Activated gamma-delta T cell (primary cell): ENCODE results near the gene ITM2C.

Source experiments
- DNase-seq: peaks from one replicate; lab custom pipeline; 2025; lab: John Stamatoyannopoulos, UW

ITM2C gene

DNA sequence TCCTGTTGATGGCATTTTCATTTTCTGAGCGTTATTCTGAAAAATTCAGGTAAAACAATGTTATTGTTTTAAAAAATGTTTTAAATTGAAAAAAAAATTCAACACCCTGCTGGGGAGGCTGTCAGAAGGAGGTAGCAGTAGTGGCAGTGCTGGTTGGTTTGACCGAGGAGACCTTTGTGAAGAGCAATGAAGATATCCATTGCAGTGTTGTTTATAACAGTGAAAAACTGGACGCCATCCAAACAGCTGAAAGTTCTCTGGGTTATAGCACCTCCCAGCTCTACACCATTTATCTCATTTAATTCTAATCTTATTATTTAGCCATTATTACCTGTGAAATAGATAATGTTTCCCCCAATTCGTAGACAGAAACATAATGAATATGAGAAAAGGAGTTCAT lies 12.6 kb upstream of the ITM2C start:
- DNase-seq, result no peak

DNA sequence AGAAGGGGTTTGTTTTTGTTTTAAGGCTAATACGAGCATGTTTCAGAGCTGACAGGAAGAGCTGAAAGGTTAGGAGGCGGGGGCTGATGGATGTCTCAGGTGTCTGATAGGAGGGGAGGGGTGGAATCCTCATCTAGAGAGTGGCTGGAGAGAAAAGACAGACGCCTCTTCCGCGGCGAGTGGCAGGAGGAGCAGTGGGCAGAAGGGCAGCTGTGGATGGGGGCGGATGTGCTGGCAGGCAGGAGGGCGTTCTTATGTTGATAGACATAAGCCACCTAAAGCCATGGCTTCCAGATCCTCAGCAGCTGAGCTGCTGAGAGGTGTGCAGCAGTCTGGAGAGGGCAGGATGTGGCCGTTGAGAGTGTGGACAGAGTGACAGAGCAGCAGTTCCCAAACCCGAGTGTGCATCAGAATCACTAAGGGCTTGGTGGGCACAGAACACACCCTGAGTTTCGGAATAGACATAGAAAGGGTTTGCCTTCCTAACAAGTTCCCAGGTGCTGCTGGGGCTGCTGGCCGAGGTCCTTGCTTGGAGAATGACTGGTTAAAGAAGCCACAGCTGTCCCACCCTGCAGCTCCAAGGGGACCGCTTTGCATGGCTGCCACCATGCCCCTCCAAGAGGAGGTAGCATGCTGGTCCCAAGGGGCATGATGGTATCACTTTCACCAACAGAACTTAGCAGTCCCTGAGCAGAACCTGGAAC lies 3.0 kb upstream of the ITM2C start:
- no peak for DNase-seq

DNA sequence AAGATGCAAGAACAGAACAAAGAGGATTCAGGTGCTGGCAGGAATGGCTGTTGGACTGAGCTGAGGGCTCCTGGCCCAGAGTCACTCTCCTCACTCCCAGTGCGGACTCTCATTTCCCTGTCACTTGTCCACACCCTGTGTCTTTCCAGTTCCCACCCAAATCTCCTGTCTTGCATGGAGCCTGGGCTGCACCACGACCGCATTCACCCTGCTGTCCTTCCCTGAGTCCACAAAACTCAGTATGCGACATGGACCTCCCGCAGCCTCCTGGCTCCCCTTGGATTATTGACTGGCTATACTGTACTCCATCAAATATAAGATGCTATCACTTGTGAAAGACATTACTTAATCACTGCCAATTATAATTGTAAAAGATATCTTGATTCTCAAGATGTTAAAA lies 2.5 kb upstream of the ITM2C start:
- no peak for DNase-seq

DNA sequence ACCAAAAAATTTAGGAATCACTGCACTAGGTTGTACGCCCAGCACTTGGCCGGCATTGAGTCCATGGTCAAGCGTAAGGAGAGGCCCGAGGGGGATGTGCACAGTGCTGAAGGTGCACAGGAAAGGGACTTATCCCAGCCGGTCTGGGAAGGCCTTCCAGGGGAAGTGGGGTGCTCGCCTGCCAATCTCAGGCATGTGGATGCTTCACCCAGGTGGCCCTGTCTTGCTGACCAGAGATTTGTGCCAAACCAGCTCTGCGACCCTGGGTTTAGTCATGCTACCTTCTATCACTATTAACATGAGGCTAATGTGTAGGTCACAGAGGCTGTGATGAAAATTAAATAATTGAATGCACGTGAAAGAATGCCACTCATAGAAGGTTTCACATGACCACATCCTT lies 1.7 kb upstream of the ITM2C start:
- DNase-seq, result no peak

DNA sequence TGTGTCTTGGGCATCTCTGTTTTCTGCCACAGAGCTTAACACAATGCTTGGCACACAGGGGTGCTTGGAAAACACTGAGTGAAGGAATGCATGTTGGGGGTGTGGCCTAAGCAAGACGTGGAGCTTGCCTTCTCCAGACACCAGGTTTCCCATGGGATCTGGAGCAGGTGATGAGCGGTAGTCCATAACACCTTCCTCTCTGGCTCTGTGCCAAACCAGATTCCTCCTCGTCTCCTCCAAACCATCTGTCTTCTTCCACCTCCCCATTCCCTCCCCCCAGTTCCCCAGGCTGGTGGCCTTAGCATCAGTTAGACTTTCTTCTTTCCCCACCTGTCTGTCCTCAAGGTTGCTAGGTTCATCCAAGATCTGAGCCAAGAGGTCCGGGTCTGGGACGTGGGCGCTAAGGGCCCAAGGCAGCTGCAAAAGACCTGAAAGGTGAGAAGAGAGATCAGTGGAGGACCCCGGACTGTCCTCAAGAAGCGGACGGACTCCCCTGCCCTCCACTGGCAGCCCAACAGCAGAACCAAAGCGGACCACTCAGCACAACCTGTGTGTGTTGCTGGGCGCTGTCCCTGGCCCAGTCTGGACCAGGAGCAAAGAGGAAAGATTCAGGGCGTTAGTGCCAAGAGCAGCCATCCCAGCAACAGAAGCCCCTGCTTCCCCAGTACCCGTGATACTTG lies 1.2 kb upstream of the ITM2C start:
- no peak for DNase-seq

DNA sequence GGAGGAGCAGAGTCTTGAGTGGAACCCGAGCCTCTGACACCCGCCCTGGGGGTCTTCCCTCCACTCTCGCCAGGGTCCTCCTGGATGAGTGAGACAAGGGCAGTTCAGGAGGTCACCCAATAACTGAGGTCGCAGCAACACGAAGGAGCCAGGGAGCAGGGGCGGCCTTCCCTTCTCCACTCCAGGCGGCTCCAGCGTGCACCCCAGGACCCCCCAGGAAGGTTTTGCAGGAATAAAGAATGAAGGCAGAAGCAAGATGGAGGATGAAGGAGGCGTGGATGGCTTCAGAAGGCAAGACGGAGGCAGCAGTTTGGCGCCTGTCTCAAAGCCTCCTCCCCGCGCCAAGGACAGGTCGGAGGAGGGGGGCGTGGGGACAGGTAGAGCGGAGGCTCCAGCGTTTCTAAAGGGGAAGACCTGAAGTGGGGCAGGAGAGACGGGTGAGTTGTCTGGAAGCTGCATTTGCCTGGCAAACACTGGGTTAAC lies 579 bp upstream of the ITM2C start:
- no peak for DNase-seq

DNA sequence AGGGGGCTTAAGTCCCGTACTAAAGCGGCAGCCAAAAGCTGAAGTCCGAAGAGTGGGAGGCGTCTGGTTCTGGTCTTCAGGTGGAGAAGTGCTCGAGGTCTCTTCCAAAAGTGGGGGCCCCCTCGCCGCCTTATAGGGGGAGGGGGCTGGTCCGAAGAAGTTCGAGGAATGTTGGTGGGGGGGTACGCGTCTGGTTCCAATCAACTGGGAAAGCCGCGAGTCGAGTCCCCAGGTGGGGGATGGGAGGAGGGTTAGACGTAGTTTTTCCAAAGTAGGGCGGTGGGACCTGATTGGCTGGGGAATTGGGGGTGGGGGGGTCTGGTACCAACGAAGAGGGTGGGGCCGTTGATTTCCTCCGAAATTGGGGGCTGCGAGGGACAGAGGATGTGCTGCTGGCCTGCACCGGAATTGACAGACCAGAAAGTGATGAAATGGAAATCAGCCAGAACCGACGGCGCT lies 594 bp downstream of the ITM2C start:
- no peak for DNase-seq

DNA sequence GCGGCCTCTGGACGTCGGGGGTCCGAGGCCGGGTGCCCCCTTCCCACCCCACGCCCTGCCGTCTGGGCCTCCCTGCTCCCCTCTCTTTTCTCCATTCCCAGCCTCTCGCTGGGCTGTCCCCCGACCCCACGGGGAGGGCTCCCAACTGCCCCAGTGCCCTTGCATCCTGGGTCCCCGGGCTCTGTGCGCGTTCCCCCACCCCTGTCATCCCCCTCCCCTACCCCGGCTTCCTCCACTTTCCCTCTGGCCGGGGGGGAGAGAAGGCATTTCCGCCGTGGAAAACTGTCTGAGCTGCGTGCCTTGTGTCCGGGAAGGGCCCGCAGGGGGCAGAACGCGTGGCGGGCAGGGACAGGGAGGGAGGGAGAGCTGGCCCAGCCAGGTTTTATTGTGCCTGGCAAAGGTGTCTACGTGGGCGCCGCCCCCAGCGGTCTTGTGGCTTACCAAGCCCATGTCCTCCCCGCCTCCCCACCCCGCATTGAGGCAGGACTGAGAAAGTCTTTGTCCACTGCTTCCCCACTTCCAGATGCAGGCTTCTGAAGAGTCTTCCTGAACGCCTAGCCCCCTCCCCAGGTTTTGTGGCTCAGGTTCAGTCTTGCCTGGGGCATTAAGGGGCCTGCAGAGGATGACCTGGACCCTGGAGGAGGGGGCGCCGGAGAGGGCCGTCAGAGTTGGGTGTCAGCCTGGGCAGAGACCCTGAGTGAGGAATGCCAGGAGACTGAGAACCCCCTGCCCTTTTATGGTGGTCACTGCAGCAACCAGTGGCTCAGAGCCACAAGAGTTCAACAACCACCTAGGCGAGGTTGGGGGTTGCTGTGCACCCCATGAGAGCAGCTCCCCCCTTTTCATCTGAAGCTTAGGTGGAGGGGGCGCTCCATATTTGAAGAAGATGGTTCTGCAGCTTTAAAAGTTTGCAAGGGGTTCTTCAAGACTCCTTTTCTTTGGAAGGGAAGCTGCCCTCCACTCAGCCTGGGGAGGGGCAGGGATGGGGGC lies 1.3 kb downstream of the ITM2C start:
- peak; percentile 30 for DNase-seq

DNA sequence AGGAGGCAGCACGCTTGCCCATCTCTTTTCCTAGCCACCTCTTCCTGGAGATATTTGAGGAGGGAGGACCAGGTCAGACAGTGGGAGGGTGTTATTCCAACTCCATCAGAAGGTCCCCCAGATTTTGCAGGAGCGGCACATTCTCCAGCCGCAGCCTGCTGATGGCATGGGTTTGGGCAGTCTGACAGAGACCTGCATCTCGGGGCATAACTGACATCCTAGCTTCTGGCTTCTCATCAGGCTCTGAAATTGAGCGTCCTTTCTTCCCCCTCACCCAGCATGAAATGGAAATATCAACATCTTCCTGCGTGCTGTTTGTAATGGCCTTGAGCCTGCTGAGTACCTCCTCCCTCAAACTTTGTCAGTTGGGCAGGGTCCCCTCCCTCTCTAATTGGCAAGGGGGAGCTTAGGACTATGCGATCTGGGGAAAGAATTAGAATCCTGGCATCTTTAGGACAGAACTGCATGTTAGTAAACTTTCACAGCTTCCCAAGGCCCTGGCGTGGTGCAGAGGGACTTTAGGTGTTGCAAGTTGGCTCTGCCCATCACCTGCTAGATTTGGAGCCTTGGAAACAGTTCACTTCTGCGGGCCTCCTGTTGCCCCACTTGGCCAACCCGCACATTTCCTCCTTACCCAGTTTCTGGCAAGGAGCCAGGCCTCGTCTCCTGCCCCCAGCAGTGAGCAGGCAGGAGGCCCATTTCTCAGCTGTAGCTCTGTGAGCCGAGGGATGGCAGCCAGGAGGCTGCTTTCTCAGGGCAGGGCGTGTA lies 2.2 kb downstream of the ITM2C start:
- no peak for DNase-seq

DNA sequence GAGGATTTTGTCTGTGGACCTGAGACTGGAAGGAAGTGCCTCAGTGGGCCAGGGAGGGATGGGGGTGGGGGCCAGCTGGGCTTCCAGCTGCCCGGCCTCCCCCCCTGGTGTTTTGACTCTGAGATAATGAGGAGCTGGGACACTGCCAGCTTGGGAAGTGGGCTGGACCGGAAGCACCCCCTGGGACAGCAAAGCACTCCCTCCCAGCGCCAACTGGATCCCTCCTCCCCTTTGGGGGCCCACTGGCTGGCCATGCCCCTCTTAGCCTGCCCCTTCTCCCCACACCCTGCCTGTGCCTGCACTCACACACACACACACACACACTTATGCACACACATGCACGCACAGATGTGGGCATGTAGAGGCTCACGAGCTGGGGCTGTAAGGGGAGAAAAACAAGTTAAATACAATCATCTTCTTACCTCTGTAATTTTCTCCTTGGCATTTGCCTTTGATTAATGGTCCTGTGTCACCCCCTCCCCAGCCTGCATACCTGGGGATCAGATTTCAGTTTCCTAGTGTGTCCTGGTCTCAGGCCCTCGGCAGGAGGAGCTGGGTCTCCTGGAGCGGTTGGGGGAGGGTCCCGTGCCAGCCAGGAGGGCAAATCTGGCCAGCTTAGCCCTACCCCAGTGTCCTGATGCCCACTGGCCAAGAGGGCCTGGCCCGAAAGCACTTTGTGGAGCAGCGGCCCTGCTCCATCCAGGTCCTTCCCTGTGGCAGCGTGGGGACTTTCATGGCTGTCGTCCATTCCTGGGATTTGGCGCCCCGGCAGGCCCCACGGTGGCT lies 3.6 kb downstream of the ITM2C start:
- no peak for DNase-seq

DNA sequence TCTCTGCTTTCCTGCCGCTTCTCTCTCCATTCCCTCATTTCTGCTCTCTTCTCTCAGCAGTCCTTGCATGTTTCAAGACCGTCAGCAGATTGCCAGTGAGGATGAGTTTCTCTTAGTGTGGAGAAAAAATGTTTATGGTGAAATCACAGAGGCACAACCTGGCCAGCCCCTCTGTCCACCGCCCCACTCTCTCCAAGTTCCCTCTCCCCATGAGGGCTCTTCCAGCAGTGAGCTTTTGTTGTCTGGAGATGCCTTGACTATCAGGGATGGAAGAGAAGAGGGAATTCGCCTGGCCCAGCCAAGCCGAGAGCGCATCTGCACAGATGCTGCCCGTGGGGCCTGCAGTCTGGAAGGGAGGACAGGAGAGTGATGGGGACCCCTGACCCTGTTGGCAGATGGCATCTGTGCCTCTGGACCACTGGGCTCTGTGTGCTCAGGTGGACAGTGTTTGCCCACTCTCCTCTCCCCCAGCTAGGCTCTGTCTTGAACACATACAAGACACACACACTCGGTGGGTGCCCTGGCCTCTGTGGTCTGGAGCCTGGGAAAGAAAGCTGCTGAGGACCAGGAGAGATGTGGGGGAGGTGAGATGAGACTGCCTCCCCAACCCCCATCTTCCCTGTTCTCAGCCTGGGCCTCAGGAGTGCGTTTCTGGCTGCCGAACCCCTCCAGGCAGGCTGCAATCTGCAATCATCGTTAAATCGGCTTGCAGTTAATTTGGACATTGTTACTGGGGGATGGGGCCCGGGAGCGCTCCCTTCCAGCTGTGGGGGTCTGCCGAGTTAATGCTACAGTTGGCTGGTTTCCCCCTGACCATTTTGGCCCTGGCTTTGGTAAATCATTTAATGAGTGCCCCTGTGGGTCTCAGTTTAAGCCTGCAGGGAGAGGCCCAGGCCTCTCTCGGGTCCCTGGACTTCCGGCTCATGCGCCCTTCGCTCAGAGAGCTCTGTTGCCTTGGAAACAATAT lies 4.5 kb downstream of the ITM2C start:
- no peak for DNase-seq

DNA sequence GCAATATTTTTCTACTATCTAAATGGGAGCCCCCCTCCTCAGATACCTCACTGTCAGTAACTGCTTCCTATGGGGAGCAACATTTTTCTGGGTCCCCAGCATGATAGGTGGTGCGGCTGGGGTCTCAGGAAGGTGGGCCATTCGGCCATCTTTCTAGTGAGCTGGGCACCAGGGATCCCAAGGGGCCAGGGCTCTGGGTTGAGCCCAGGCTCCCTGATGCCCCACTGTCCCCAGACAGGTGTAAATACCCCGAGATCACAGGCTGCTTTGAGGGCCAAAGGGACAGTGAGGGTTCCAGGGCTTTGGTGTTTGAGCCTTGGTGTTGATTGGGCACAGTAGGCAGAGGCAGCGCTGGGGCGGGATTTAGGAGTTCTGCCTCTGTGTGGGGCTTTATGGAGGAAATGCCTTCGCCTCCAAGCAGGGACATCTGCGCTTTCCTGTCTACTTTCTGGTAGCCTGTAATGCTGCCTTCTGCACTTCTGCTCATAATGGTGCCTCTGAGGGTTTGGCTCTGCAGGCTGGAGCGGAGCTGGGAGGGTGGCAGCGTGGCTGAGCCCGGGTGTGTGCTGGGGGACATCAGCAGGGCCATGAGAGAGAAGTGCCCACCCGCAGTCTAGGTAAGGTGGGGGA lies 5.3 kb downstream of the ITM2C start:
- DNase-seq, result no peak

DNA sequence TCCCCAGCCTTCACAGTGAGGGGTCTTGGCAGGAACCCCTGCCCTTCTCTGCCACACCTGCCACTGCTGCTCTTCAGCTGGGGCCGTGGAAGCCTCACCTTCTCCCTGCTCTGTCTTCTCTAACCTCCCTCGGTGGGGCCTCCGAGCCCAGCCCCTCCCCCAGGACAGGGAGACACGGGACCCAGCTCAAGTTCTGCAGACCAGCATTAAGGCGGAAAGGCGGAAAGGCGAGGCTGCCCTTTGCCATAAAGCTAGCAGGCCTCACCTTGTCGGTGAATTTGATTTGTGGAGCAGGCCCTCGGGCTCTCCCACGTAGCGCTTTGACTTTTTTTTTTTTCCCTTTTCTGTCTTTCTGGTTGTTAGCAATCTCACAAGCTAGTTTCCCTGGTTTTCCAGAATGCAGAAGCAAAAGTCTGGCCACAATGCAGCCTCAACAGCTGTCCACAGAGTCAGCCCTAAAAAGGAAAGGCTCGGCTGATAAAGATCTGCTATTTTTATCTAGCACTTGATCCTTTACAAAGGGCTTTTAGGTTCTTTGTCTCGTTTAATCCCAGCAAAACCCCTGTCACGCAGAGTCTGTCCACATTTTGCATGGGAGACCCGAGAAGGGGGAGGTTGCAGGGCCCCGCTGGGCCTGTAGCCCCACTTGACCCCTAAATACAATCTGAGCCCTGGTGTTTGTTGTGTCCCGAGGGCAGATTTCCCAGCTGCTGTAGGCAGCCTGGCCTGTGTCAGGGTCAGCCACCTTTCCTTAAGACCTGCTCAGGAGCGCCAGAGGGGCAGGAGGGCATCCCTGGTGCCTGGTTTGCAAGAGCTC lies 6.0 kb downstream of the ITM2C start:
- DNase-seq, result no peak

DNA sequence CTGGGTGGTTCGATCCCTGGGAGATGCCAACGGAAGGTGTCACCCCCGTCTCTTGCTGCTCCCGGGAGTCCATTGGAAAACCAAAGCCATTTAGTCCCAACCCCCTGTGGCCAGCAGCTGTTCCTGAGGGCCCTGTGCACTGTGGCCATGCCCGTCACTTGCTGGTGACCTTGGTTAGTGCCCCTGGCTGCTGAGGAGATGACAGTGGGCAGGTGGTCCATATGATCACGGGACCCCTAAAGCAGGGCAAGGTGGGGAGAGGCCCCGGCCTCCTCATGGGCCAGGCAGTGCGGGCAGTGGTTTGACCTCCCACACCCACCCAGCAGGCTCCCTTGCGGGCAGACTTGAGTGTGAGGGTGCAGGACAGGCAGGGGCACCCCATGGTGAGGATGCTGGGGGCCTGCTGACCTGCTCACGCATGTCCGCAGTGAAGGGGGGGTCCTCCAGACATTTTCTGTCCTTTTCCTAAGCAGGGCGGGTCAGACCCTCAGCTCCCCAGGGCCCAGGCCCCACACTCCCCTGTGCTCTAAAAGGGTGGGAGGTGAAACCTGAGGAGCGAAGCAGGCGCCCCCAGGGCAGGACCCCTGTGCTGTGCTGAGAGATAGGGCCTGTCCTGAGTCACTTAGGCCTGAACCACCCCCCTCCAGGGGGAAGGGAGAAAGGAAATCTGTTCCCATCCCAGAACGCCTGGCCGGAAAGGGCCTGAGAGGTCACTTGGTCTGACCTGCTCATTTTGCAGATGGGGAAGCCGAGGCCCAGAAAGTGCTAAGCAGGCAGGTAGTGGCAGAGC lies 6.8 kb downstream of the ITM2C start:
- DNase-seq, result no peak

DNA sequence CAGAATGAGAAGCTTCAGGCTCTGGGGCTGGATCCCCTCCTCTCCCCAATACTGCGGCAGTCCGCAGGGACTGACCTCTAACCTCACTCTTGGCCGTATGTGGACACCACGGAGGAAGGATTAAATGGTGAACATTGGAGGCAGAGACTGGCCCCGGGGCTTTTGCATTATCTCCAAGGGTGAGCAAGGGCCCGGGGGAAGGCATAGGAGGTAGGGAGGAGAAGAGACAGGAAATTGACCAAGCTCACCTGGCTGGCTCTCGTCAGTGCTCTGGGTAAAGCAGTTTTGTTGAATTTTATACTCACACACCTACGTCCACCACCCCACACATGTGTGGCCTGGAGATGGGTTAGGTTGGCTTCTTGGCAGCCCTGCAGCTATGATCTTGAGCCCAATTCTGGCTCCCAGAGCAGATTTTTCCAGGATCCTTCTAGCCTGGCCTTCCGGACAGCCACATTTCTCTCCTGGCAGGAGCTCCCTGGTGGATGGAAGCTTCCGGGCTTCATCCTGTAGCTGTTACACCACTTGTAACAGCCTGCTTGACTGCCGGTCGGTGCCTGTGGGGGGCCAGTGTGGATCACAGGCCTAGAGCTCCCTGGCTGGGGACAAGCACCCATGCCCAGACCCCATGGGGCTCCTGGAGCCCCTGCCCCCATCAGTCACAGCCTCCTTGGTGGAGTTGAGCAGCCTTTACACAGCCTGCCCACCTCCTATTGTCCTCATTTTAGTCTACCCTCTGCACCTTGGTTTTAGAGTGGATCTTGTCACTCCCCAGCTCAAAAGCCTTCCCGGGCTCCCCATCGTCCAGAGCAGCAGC lies 7.6 kb downstream of the ITM2C start:
- DNase-seq, result no peak

DNA sequence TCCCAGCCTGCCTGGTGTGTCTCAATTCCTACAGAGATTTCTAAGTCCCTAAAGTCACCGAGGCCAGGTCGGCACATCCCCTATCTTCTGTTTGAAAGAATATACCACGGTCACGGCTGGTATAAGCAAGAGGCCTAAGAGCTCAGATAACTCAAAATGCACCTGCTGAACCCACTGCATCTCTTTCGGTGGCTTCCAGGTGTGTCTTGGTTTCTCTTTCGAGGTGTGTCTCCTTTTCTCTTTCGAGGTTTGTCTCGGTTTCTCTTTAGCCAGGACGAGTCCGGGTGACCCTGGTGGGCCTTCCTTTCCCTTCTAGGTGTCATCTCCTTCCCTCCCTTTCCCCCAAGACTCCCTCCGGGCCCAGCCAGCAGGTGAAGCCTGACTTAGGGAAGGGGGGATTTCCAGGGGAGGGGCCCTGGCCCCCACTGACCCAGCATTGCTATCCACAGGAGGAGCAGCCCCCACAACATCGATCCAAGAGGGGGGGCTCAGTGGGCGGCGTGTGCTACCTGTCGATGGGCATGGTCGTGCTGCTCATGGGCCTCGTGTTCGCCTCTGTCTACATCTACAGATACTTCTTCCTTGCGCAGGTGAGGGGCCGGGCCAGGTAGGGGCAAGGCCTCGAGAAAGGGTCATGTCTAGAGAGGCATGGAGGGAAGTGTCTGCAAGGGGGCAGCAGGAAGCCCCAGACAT lies 8.4 kb downstream of the ITM2C start:
- no peak for DNase-seq
